Stimulated activated naive CD8-positive, alpha-beta T cell treated with anti-CD3 and anti-CD28 coated beads, Interleukin-15, Interleukin-2, amounts not matched to agents 100 U/mL and 50 U/mL, for 24 hours (primary cell): ENCODE measurements around the gene ADCY4.

Source experiments
- ATAC-seq: fragments of 150-1000 bp; cut with Tn5 transposase; one replicate; pipeline ENCODE4 v1.10.0; 2021
- DNase-seq: peaks from one replicate; pipeline ENCODE4 v3.0.0; 2021

Gene ADCY4

GRCh38 chr14:24274101-24274543 is 60.7 kb downstream of the ADCY4 start:
- ATAC-seq = peak; percentile 61
- DNase-seq = peak; percentile 53

- DNase-seq (no peak), ATAC-seq (no peak)
Observed at GRCh38 chr14:24273422-24273998, 61.4 kb downstream of the ADCY4 start.

- no peak for ATAC-seq
- DNase-seq = no peak
Observed at GRCh38 chr14:24272467-24272866, 62.4 kb downstream of the ADCY4 start.

GRCh38 chr14:24271834-24272263 is 63.0 kb downstream of the ADCY4 start:
- DNase-seq (no peak), ATAC-seq (no peak)

GRCh38 chr14:24271134-24271833 is 63.6 kb downstream of the ADCY4 start, which contains the start of gene RABGGTA:
TSS of gene RABGGTA (minus strand) at chr14:24271597. CDS start at chr14:24271115, 482 bp downstream.
- ATAC-seq (peak; percentile 88), DNase-seq (peak; percentile 90)

- ATAC-seq = no peak
- no peak for DNase-seq
Observed at GRCh38 chr14:24270537-24271133, 64.2 kb downstream of the ADCY4 start.

- DNase-seq (no peak), ATAC-seq (no peak)
Observed at GRCh38 chr14:24269910-24270536, 64.8 kb downstream of the ADCY4 start.

- ATAC-seq (no peak), DNase-seq (no peak)
Observed at GRCh38 chr14:24269368-24269767, 65.5 kb downstream of the ADCY4 start.
